A549 (cell line): ENCODE results near the gene BTN2A1. TPM values are rescaled to one million over a fixed set of nuclear protein-coding genes. Genes with fewer than 3 reads are reported as not detected.
A peak's percentile ranks its signal among the peaks of the same experiment; 100 is the strongest.

Source experiments
- ATAC-seq, 2 experiments: fragments of 200-7000 bp in 1 of 2; fragments of >200 bp in 1 of 2; cut with Nextera tagmentation in 1 of 2; cut with Tn5 transposase in 1 of 2; 3 replicates each; pipeline versions ENCODE4 v1.8.0 to v1.9.1; 2018 to 2020; ENCODE audit warnings: mild to moderate bottlenecking in 1 of 2, moderate library complexity in 1 of 2
- CTCF ChIA-PET: fragments of 300-600 bp; sonication (Branson Sonifier 250); formaldehyde crosslinking; extraction: SDS; loops from one replicate; lab custom pipeline; 2021; ENCODE audit warnings: antibody characterized with exemption, inconsistent platforms; lab: Yijun Ruan, JAX
- POLR2A ChIA-PET: fragments of 350-600 bp; formaldehyde crosslinking; extraction: SDS; loops from one replicate; lab custom pipeline; 2021; ENCODE audit warnings: antibody characterized with exemption, inconsistent platforms; lab: Yijun Ruan, JAX
- DNase-seq, 2 experiments: peaks; one replicate each; pipeline versions ENCODE4 v3.0.0 to v3.0.0-alpha.2; 2011 to 2016; ENCODE audit warnings: low read depth in 1 of 2, low spot score in 1 of 2
- FAIRE-seq: peaks from 2 replicates; lab custom pipeline; 2011; peaks lifted over from hg19 to GRCh38; lab: Jason Lieb, UNC
- H3K27ac ChIP-seq, 2 experiments: fragments of >200 bp; sonication (Bioruptor Twin); formaldehyde crosslinking; 3 replicates each; pipeline ENCODE4 v1.5.1; 2016 to 2017
- H3K4me1 ChIP-seq: fragments of >200 bp; sonication (Bioruptor Twin); formaldehyde crosslinking; 3 replicates; pipeline ENCODE4 v1.6.1; 2016
- H3K4me2 ChIP-seq: fragments of >200 bp; sonication (Bioruptor Twin); formaldehyde crosslinking; 3 replicates; pipeline ENCODE4 v1.6.1; 2016
- H3K4me3 ChIP-seq: fragments of >200 bp; sonication (Bioruptor Twin); formaldehyde crosslinking; 3 replicates; pipeline ENCODE4 v1.5.1; 2016
- H3K9me3 ChIP-seq: fragments of >200 bp; sonication (Bioruptor Twin); formaldehyde crosslinking; 3 replicates; pipeline ENCODE4 v1.6.1; 2016
- CHD2 ChIP-seq: fragments of 150-350 bp; IDR thresholded peaks from 2 replicates; pipeline ENCODE4 v1.6.1; 2014; ENCODE audit warnings: low read length; ENCODE audit not compliant: partially characterized antibody
- EHMT2 ChIP-seq: fragments of 200-600 bp; sonication (generic); IDR thresholded peaks from 2 replicates; pipeline ENCODE4 v1.6.1; 2016; ENCODE audit warnings: antibody characterized with exemption, low read depth, mild to moderate bottlenecking, moderate library complexity
- EP300 ChIP-seq, 2 experiments: fragments of >200 bp; sonication (Bioruptor Twin); formaldehyde crosslinking; IDR thresholded peaks; 2 replicates in 1 of 2; 3 replicates in 1 of 2; pipeline ENCODE4 v1.6.1; 2016 to 2017
- ESRRA ChIP-seq: fragments of 150-350 bp; IDR thresholded peaks from 2 replicates; pipeline ENCODE4 v1.6.1; 2014; ENCODE audit warnings: mild to moderate bottlenecking, low read length, borderline replicate concordance
- HDAC2 ChIP-seq: fragments of 200-600 bp; sonication (generic); IDR thresholded peaks from 2 replicates; pipeline ENCODE4 v1.6.1; 2016
- HMGXB4 ChIP-seq: fragments of 250-450 bp; sonication (Bioruptor Pico); IDR thresholded peaks from 2 replicates; pipeline ENCODE4 v1.5.0; 2021; ENCODE audit warnings: mild to moderate bottlenecking, moderate library complexity, borderline replicate concordance
- HOXB13 ChIP-seq: fragments of 250-450 bp; sonication (Bioruptor Pico); IDR thresholded peaks from 2 replicates; pipeline ENCODE4 v1.5.0; 2020; ENCODE audit warnings: low read depth, mild to moderate bottlenecking, moderate library complexity
- HOXB5 ChIP-seq: fragments of 250-450 bp; sonication (Bioruptor Pico); IDR thresholded peaks from 2 replicates; pipeline ENCODE4 v1.5.0; 2020; ENCODE audit warnings: mild to moderate bottlenecking, moderate library complexity
- JUN ChIP-seq, 2 experiments: fragments of >200 bp; sonication (Bioruptor Twin); formaldehyde crosslinking; IDR thresholded peaks; 2 replicates in 1 of 2; 3 replicates in 1 of 2; pipeline ENCODE4 v1.6.1; 2016 to 2017
- MAZ ChIP-seq: fragments of 150-350 bp; IDR thresholded peaks from 2 replicates; pipeline ENCODE4 v1.6.1; 2014; ENCODE audit warnings: antibody characterized with exemption, low read depth, low read length, borderline replicate concordance
- MYC ChIP-seq: IDR thresholded peaks from 2 replicates; pipeline ENCODE4 v1.6.1; 2012; ENCODE audit warnings: mild to moderate bottlenecking, inconsistent platforms, low read length, improper control_type of control experiment, borderline replicate concordance
- RFX5 ChIP-seq: fragments of 450-650 bp; IDR thresholded peaks from 2 replicates; pipeline ENCODE4 v1.7.1; 2014; ENCODE audit warnings: antibody characterized with exemption, mild to moderate bottlenecking, moderate library complexity
- SREBF2 ChIP-seq: fragments of 450-650 bp; IDR thresholded peaks from 2 replicates; pipeline ENCODE4 v1.6.1; 2014; ENCODE audit warnings: mild to moderate bottlenecking, moderate library complexity
- TFCP2L1 ChIP-seq: fragments of 250-450 bp; sonication (Bioruptor Pico); IDR thresholded peaks from 2 replicates; pipeline ENCODE4 v1.5.0; 2021; ENCODE audit warnings: mild to moderate bottlenecking
- ZC3H11A ChIP-seq: fragments of 450-650 bp; IDR thresholded peaks from 2 replicates; pipeline ENCODE4 v1.6.1; 2014; ENCODE audit warnings: antibody characterized with exemption, mild to moderate bottlenecking
- ZFP36 ChIP-seq: fragments of 450-650 bp; IDR thresholded peaks from 2 replicates; pipeline ENCODE4 v1.6.1; 2014; ENCODE audit warnings: borderline replicate concordance; ENCODE audit not compliant: partially characterized antibody
- WGBS: methylation state at CpG from one replicate; pipeline ENCODE4 v1.1.6; 2017; ENCODE audit errors: missing lambda C conversion rate; 5-methylcytosine and 5-hydroxymethylcytosine counted together
- polyA plus RNA-seq, 4 experiments: library from polyadenylated mRNA; depleted of rRNA in 3 of 4; stranded (reverse); fragments of >200 nt; fragmentation: RNase III in 1 of 4; extraction: RNeasy Plus Mini Kit Qiagen cat#74134 plus additional on column Dnase treatment in 1 of 4; gene quantifications; 2 replicates in 3 of 4; 3 replicates in 1 of 4; pipeline ENCODE4 v1.2.3, GENCODE V29; 2011 to 2017
- TF ChIP-seq, protein P1 (sequence below): fragments of >200 bp; sonication (Bioruptor Twin); formaldehyde crosslinking; IDR thresholded peaks from 3 replicates; pipeline ENCODE4 v1.6.1; 2016
- TF ChIP-seq, protein P2 (sequence below): fragments of 150-350 bp; IDR thresholded peaks from 2 replicates; pipeline ENCODE4 v1.6.1; 2014; ENCODE audit warnings: low read depth, mild to moderate bottlenecking, low read length

BTN2A1 gene
- polyA plus RNA-seq, 2 of the 4 experiments (the other 2 are of a cell fraction): 20.3 to 20.7 TPM

- TF ChIP-seq ESRRA: no peak
- no peak for TF ChIP-seq MAZ
- TF ChIP-seq, all 56 proteins: peak for 0
These were observed 18.3 kb upstream of the BTN2A1 start (continued) for GRCh38 chr6:26439151-26440125.

- FAIRE-seq (no peak), ATAC-seq (no peak)
- WGBS: 53% methylated on average over 2 of the region's 2 CpGs
These were observed 16.8 kb upstream of the BTN2A1 start for GRCh38 chr6:26440977-26441358.

DNA sequence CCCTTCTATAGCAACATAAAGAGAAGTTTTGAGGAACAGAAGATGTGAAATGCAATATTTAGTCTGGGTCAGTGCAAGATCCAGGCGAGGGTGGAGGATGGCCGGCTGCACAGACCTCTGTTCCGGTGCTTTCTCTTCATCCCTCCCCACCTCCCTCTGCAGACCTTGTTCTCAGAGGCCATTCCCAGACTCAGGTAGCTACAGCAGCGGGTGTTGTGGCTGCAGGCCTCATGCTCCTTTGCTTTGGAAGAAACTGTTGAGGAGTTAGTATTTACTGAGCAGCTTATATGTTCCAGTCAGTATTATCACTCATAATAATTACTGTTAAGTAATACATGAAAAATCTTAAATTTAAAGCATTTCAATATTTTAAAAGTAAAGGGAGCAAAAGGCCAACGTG lies 15.8 kb upstream of the BTN2A1 start:
- no peak overlapping the region for H3K27ac ChIP-seq
- POLR2A ChIA-PET: no interaction called here
- ATAC-seq (no peak), FAIRE-seq (no peak), DNase-seq (no peak)
- no peak overlapping the region for H3K4me3 ChIP-seq
- CTCF ChIA-PET: no interaction called here
- H3K4me2 ChIP-seq: no peak overlapping the region
- H3K4me1 ChIP-seq: peaks cover 11% of the 10 kb centered on the region; the same call in 1 of the 3 replicates
- no peaks in the 10 kb centered on the region for H3K9me3 ChIP-seq
- TF ChIP-seq ZC3H11A (no peak), EHMT2 (no peak), EP300 (IDR thresholded peaks at IDR 0.05) (no peak), JUN (IDR thresholded peaks at IDR 0.05) (no peak), HOXB13 (CRISPR knock-in tag) (no peak), SREBF2 (no peak), TFCP2L1 (CRISPR knock-in tag) (no peak), HOXB5 (CRISPR knock-in tag) (no peak), ZFP36 (no peak), HMGXB4 (CRISPR knock-in tag) (no peak), RFX5 (no peak)
- WGBS: 83% methylated on average over 5 of the region's 5 CpGs

More at GRCh38 chr6:26440977-26441358, 16.8 kb upstream of the BTN2A1 start:
- TF ChIP-seq CHD2 (no peak), HMGXB4 (CRISPR knock-in tag) (no peak), MYC (no peak), HDAC2 (no peak)
- TF ChIP-seq, protein P1, sequence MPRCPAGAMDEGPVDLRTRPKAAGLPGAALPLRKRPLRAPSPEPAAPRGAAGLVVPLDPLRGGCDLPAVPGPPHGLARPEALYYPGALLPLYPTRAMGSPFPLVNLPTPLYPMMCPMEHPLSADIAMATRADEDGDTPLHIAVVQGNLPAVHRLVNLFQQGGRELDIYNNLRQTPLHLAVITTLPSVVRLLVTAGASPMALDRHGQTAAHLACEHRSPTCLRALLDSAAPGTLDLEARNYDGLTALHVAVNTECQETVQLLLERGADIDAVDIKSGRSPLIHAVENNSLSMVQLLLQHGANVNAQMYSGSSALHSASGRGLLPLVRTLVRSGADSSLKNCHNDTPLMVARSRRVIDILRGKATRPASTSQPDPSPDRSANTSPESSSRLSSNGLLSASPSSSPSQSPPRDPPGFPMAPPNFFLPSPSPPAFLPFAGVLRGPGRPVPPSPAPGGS: no peak
- TF ChIP-seq, protein P2, sequence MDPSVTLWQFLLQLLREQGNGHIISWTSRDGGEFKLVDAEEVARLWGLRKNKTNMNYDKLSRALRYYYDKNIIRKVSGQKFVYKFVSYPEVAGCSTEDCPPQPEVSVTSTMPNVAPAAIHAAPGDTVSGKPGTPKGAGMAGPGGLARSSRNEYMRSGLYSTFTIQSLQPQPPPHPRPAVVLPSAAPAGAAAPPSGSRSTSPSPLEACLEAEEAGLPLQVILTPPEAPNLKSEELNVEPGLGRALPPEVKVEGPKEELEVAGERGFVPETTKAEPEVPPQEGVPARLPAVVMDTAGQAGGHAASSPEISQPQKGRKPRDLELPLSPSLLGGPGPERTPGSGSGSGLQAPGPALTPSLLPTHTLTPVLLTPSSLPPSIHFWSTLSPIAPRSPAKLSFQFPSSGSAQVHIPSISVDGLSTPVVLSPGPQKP: no peak
- peak overlapping the region; percentile 75 to 83 for H3K27ac ChIP-seq
- peak overlapping the region; percentile 79 for H3K4me2 ChIP-seq
- peak overlapping the region; percentile 47 for H3K4me3 ChIP-seq
- CTCF ChIA-PET: no interaction called here
- POLR2A ChIA-PET: no interaction called here
- no peak for DNase-seq
- peaks cover 11% of the 10 kb centered on the region; the same call in 1 of the 3 replicates for H3K4me1 ChIP-seq
- no peaks in the 10 kb centered on the region for H3K9me3 ChIP-seq
